MM.1S (cell line): Measurements from ENCODE around the gene LAMA4.

Source experiments
- DNase-seq: peaks from one replicate; pipeline ENCODE4 v3.0.0-alpha.2; 2015
- H2AFZ ChIP-seq: fragments of 300-600 bp; sonication (generic); 2 replicates; pipeline ENCODE4 v1.6.0; 2016; ENCODE audit warnings: antibody characterized with exemption, low read length
- H3F3A ChIP-seq: fragments of 300-600 bp; sonication (generic); 2 replicates; pipeline ENCODE4 v1.6.1; 2016; ENCODE audit warnings: mild to moderate bottlenecking, antibody characterized with exemption, low read length, moderate library complexity, mixed read lengths; ENCODE audit not compliant: insufficient read depth
- H3K27ac ChIP-seq: fragments of 300-600 bp; sonication (generic); 2 replicates; pipeline ENCODE4 v1.5.1; 2016; ENCODE audit warnings: mild to moderate bottlenecking, low read length
- H3K27me3 ChIP-seq: fragments of 300-600 bp; sonication (generic); replicated peaks from 2 replicates; pipeline ENCODE4 v1.6.0; 2016; ENCODE audit warnings: low read length; ENCODE audit not compliant: insufficient read depth
- H3K36me3 ChIP-seq: fragments of 300-600 bp; sonication (generic); replicated peaks from 2 replicates; pipeline ENCODE4 v1.6.1; 2016; ENCODE audit warnings: mild to moderate bottlenecking, low read length, mixed read lengths; ENCODE audit not compliant: insufficient read depth
- H3K4me1 ChIP-seq: fragments of 300-600 bp; sonication (generic); 2 replicates; pipeline ENCODE4 v1.6.1; 2016; ENCODE audit warnings: low read length, mixed read lengths
- H3K4me2 ChIP-seq: fragments of 300-600 bp; sonication (generic); 2 replicates; pipeline ENCODE4 v1.6.0; 2016; ENCODE audit warnings: low read depth, low read length
- H3K4me3 ChIP-seq: fragments of 300-600 bp; sonication (generic); 2 replicates; pipeline ENCODE4 v1.5.1; 2016; ENCODE audit warnings: low read length, mixed read lengths
- H3K79me2 ChIP-seq: fragments of 300-600 bp; sonication (generic); 2 replicates; pipeline ENCODE4 v1.6.1; 2016; ENCODE audit warnings: mixed run types, low read length, mixed read lengths
- H3K9ac ChIP-seq: fragments of 300-600 bp; sonication (generic); 2 replicates; pipeline ENCODE4 v1.6.1; 2016; ENCODE audit warnings: low read length, mixed read lengths
- H3K9me2 ChIP-seq: fragments of 300-600 bp; sonication (generic); replicated peaks from 2 replicates; pipeline ENCODE4 v1.6.1; 2016; ENCODE audit warnings: mild to moderate bottlenecking, low read length, mixed read lengths; ENCODE audit not compliant: insufficient read depth
- H3K9me3 ChIP-seq: fragments of 300-600 bp; sonication (generic); replicated peaks from 2 replicates; pipeline ENCODE4 v1.6.1; 2016; ENCODE audit warnings: mild to moderate bottlenecking, low read length, mixed read lengths; ENCODE audit not compliant: insufficient read depth
- H4K20me1 ChIP-seq: fragments of 300-600 bp; sonication (generic); 2 replicates; pipeline ENCODE4 v1.6.1; 2016; ENCODE audit warnings: mild to moderate bottlenecking, low read length, moderate library complexity, mixed read lengths; ENCODE audit not compliant: insufficient read depth
- CTCF ChIP-seq: fragments of 300-600 bp; sonication (generic); IDR thresholded peaks from 2 replicates; pipeline ENCODE4 v1.5.1; 2016; ENCODE audit warnings: antibody characterized with exemption, low read length, mixed read lengths
- EZH2 ChIP-seq: fragments of 300-600 bp; sonication (generic); optimal IDR thresholded peaks from 2 replicates; pipeline ENCODE3; 2017; ENCODE audit warnings: low read depth, mild to moderate bottlenecking, antibody characterized with exemption, low read length, mixed read lengths
- EZH2phosphoT487 ChIP-seq: fragments of 300-600 bp; sonication (generic); IDR thresholded peaks from 2 replicates; pipeline ENCODE4 v1.6.1; 2018; ENCODE audit warnings: antibody characterized with exemption, low read length

LAMA4 gene

GRCh38 chr6:112298816-112299281 is 44.5 kb upstream of the LAMA4 start:
- H3K27ac ChIP-seq = no peak overlapping the region
- TF ChIP-seq EZH2 = no peak
- H2AFZ ChIP-seq = no peak overlapping the region

GRCh38 chr6:112298021-112298745 is 43.8 kb upstream of the LAMA4 start:
- no peaks in the 10 kb centered on the region for H3F3A ChIP-seq
- no peak for DNase-seq
- no peaks in the 10 kb centered on the region for H3K36me3 ChIP-seq
- no peak for TF ChIP-seq CTCF
- TF ChIP-seq EZH2 = no peak
- no peak for TF ChIP-seq EZH2phosphoT487
- no peak overlapping the region for H3K4me2 ChIP-seq
- H3K27me3 ChIP-seq = no peaks in the 10 kb centered on the region
- no peaks in the 10 kb centered on the region for H3K4me1 ChIP-seq
- H2AFZ ChIP-seq = no peak overlapping the region
- H4K20me1 ChIP-seq = no peaks in the 10 kb centered on the region
- no peak overlapping the region for H3K9ac ChIP-seq
- H3K9me2 ChIP-seq = no peaks in the 10 kb centered on the region
- H3K9me3 ChIP-seq = no peaks in the 10 kb centered on the region
- no peak overlapping the region for H3K27ac ChIP-seq
- no peaks in the 10 kb centered on the region for H3K79me2 ChIP-seq
- no peak overlapping the region for H3K4me3 ChIP-seq

More at GRCh38 chr6:112298816-112299281, 44.5 kb upstream of the LAMA4 start:
- Histone ChIP-seq H3K27me3 (no peaks in the 10 kb centered on the region), H3K4me1 (no peaks in the 10 kb centered on the region), H3K9me2 (no peaks in the 10 kb centered on the region), H3K9me3 (no peaks in the 10 kb centered on the region), H3K9ac (no peak overlapping the region), H3K4me2 (no peak overlapping the region), H3K79me2 (no peaks in the 10 kb centered on the region), H3K36me3 (no peaks in the 10 kb centered on the region), H3K4me3 (no peak overlapping the region), H3F3A (no peaks in the 10 kb centered on the region), H4K20me1 (no peaks in the 10 kb centered on the region)
- DNase-seq = no peak

GRCh38 chr6:112296694-112297093 is 42.3 kb upstream of the LAMA4 start:
- H3K9me2 ChIP-seq = no peaks in the 10 kb centered on the region
- no peaks in the 10 kb centered on the region for H3K79me2 ChIP-seq
- no peaks in the 10 kb centered on the region for H3F3A ChIP-seq
- no peak for TF ChIP-seq CTCF
- no peak for TF ChIP-seq EZH2phosphoT487
- no peak for TF ChIP-seq EZH2
- no peak overlapping the region for H3K4me3 ChIP-seq
- no peak overlapping the region for H3K27ac ChIP-seq
- H3K4me2 ChIP-seq = no peak overlapping the region
- H4K20me1 ChIP-seq = no peaks in the 10 kb centered on the region
- no peak for DNase-seq
- H2AFZ ChIP-seq = no peak overlapping the region
- H3K9me3 ChIP-seq = no peaks in the 10 kb centered on the region
- H3K36me3 ChIP-seq = no peaks in the 10 kb centered on the region
- no peaks in the 10 kb centered on the region for H3K4me1 ChIP-seq
- H3K9ac ChIP-seq = no peak overlapping the region
- H3K27me3 ChIP-seq = no peaks in the 10 kb centered on the region

GRCh38 chr6:112296122-112296521 is 41.8 kb upstream of the LAMA4 start:
- Histone ChIP-seq H3F3A (no peaks in the 10 kb centered on the region), H3K9me3 (no peaks in the 10 kb centered on the region), H3K9ac (no peak overlapping the region), H3K9me2 (no peaks in the 10 kb centered on the region), H3K27me3 (no peaks in the 10 kb centered on the region), H2AFZ (no peak overlapping the region), H3K36me3 (no peaks in the 10 kb centered on the region), H3K79me2 (no peaks in the 10 kb centered on the region), H4K20me1 (no peaks in the 10 kb centered on the region), H3K4me2 (no peak overlapping the region), H3K27ac (no peak overlapping the region), H3K4me3 (no peak overlapping the region), H3K4me1 (no peaks in the 10 kb centered on the region)
- DNase-seq = no peak
- TF ChIP-seq CTCF (peak; percentile 32), EZH2phosphoT487 (no peak)
